AG09309 (cell line): ENCODE data around the gene CCDC82.

ENCODE experiments used
- DNase-seq: peaks from one replicate; pipeline ENCODE4 v3.0.0-alpha.2; 2010; ENCODE audit warnings: low read depth
- H3K4me3 ChIP-seq: 2 replicates; pipeline ENCODE4 v1.5.1; 2011; ENCODE audit warnings: mild to moderate bottlenecking, low read depth, low read length, moderate library complexity; ENCODE audit not compliant: control insufficient read depth
- CTCF ChIP-seq: IDR thresholded peaks from 2 replicates; pipeline ENCODE4 v1.5.1; 2011; ENCODE audit warnings: mild to moderate bottlenecking, low read depth, low read length, inconsistent platforms; ENCODE audit not compliant: insufficient read depth, control insufficient read depth; ENCODE audit errors: missing control alignments

The CCDC82 gene

GRCh38 chr11:96390488-96390792 is 728 bp upstream of the CCDC82 start:
- no peak for TF ChIP-seq CTCF
- H3K4me3 ChIP-seq = peak overlapping the region; percentile 87
- no peak for DNase-seq

- peak overlapping the region; percentile 87 for H3K4me3 ChIP-seq
- no peak for DNase-seq
- TF ChIP-seq CTCF = no peak
Measured at GRCh38 chr11:96388891-96389719, 607 bp downstream of the CCDC82 start.

GRCh38 chr11:96385187-96385586 is 4.5 kb downstream of the CCDC82 start:
- no peak for DNase-seq
- no peak for TF ChIP-seq CTCF

GRCh38 chr11:96384156-96384555 is 5.6 kb downstream of the CCDC82 start:
- no peak for TF ChIP-seq CTCF
- H3K4me3 ChIP-seq = no peak overlapping the region
- DNase-seq = no peak

More at GRCh38 chr11:96385187-96385586, 4.5 kb downstream of the CCDC82 start:
- no peak overlapping the region for H3K4me3 ChIP-seq

- DNase-seq = no peak
- TF ChIP-seq CTCF = no peak
- H3K4me3 ChIP-seq = no peak overlapping the region
Measured at GRCh38 chr11:96376796-96377195, 12.9 kb downstream of the CCDC82 start.

- no peak for TF ChIP-seq CTCF
- H3K4me3 ChIP-seq = no peak overlapping the region
- no peak for DNase-seq
Measured at GRCh38 chr11:96373826-96374225, 15.9 kb downstream of the CCDC82 start.
